K562 (cell line): ENCODE measurements around the gene PGLYRP4. TPM values are rescaled to one million over a fixed set of nuclear protein-coding genes. Genes with fewer than 3 reads are reported as not detected.

Experiments
- ATAC-seq: fragments of 200-7000 bp; cut with Tn5 transposase; 3 replicates; pipeline ENCODE4 v1.9.1; 2020; ENCODE audit warnings: moderate library complexity
- BruUV-seq: library from RNA; stranded (reverse); fragments of 400-500 nt; replicated peaks from 2 replicates; lab custom pipeline; 2021; lab: Mats Ljungman, UMichigan
- CTCF ChIA-PET: fragments of 300-600 bp; formaldehyde crosslinking; extraction: SDS; loops from one replicate; lab custom pipeline; 2021; ENCODE audit warnings: low intra/inter-chr PET ratio; lab: Yijun Ruan, JAX
- POLR2A ChIA-PET: fragments of 300-600, 350-650 bp; sonication (Branson Sonifier 250); formaldehyde crosslinking; extraction: SDS; loops from one replicate; lab custom pipeline; 2021; ENCODE audit warnings: antibody characterized with exemption, inconsistent platforms; lab: Yijun Ruan, JAX
- DNase-seq, 4 experiments: peaks; one replicate each; pipeline versions ENCODE4 v3.0.0 to v3.0.0-alpha.2; 2011 to 2018; ENCODE audit warnings: low spot score in 3 of 4, mixed read lengths in 3 of 4; ENCODE audit errors: extremely low read depth in 1 of 4
- FAIRE-seq: peaks from 2 replicates; lab custom pipeline; 2011; peaks lifted over from hg19 to GRCh38; lab: Jason Lieb, UNC
- H2AFZ ChIP-seq: 2 replicates; pipeline ENCODE4 v1.6.0; 2011; ENCODE audit warnings: low read depth, low read length, control low read depth, inconsistent platforms
- H3K27ac ChIP-seq: fragments of 200-600 bp; 3 replicates; pipeline ENCODE4 v1.8.0; 2011; ENCODE audit warnings: low read depth, mild to moderate bottlenecking, control low read depth, inconsistent platforms, low read length, moderate library complexity, mixed read lengths; ENCODE audit errors: extremely low read depth
- H3K27me3 ChIP-seq, 2 experiments: fragments of 300-600 bp in 1 of 2; 2 replicates in 1 of 2; 3 replicates in 1 of 2; pipeline versions ENCODE4 v1.6.0 to v1.8.0; 2011; ENCODE audit warnings: inconsistent platforms in 2 of 2, low read length in 2 of 2, mild to moderate bottlenecking in 1 of 2, mixed read lengths in 1 of 2, moderate library complexity in 1 of 2; ENCODE audit not compliant: control insufficient read depth in 2 of 2, insufficient read depth in 2 of 2
- H3K36me3 ChIP-seq: fragments of 300-600 bp; 3 replicates; pipeline ENCODE4 v1.8.0; 2011; ENCODE audit warnings: mild to moderate bottlenecking, low read length, inconsistent platforms; ENCODE audit not compliant: control insufficient read depth, insufficient read depth
- H3K4me1 ChIP-seq, 2 experiments: fragments of 200-600 bp in 1 of 2; replicated peaks in 1 of 2; 2 replicates in 1 of 2; 3 replicates in 1 of 2; pipeline versions ENCODE4 v1.5.1 to v1.8.0; 2011; ENCODE audit warnings: inconsistent platforms in 2 of 2, low read length in 2 of 2, mild to moderate bottlenecking in 1 of 2, mixed read lengths in 1 of 2, moderate library complexity in 1 of 2; ENCODE audit not compliant: control insufficient read depth in 2 of 2, insufficient read depth in 2 of 2
- H3K4me2 ChIP-seq: 2 replicates; pipeline ENCODE4 v1.6.1; 2011; ENCODE audit warnings: low read length, control low read depth, inconsistent platforms, mixed read lengths; ENCODE audit not compliant: insufficient read depth
- H3K4me3 ChIP-seq: fragments of 200-600 bp; sonication (generic), shearing (Covaris generic); 2 replicates; pipeline ENCODE4 v1.5.1; 2016; ENCODE audit warnings: control low read depth, inconsistent platforms
- H3K79me2 ChIP-seq: fragments of 200-600 bp; 3 replicates; pipeline ENCODE4 v1.8.0; 2011; ENCODE audit warnings: low read length, inconsistent platforms; ENCODE audit not compliant: control insufficient read depth, insufficient read depth
- H3K9ac ChIP-seq, 2 experiments: 2 replicates each; pipeline versions ENCODE4 v1.6.0 to v1.6.1; 2011; ENCODE audit warnings: low read depth in 2 of 2, low read length in 2 of 2, control low read depth in 1 of 2, inconsistent platforms in 1 of 2, mild to moderate bottlenecking in 1 of 2, mixed read lengths in 1 of 2; ENCODE audit not compliant: insufficient read depth in 1 of 2
- H3K9me1 ChIP-seq: one replicate; pipeline ENCODE4 v1.6.0; 2011; ENCODE audit warnings: inconsistent platforms, mild to moderate bottlenecking, low read length, moderate library complexity; ENCODE audit not compliant: control insufficient read depth, insufficient read depth
- H3K9me3 ChIP-seq: replicated peaks from 2 replicates; pipeline ENCODE4 v1.5.1; 2011; ENCODE audit warnings: low read depth, low read length, inconsistent platforms; ENCODE audit not compliant: control insufficient read depth, insufficient read depth
- H4K20me1 ChIP-seq: replicated peaks from 2 replicates; pipeline ENCODE4 v1.6.1; 2011; ENCODE audit warnings: low read length, inconsistent platforms, mixed read lengths; ENCODE audit not compliant: control insufficient read depth, insufficient read depth
- CSDE1 ChIP-seq, 2 experiments: fragments of 450-650 bp; IDR thresholded peaks; 2 replicates each; pipeline ENCODE4 v1.6.1; 2016; ENCODE audit warnings: mild to moderate bottlenecking in 1 of 2
- DEAF1 ChIP-seq: fragments of 450-650 bp; formaldehyde crosslinking; IDR thresholded peaks from 2 replicates; pipeline ENCODE4 v1.4.0; 2020; ENCODE audit warnings: mild to moderate bottlenecking, moderate library complexity
- E2F8 ChIP-seq: fragments of 450-650 bp; IDR thresholded peaks from 2 replicates; pipeline ENCODE4 v1.7.1; 2018; ENCODE audit warnings: mild to moderate bottlenecking, low read depth; ENCODE audit not compliant: partially characterized antibody
- MTF1 ChIP-seq: fragments of 250-450 bp; sonication (Bioruptor Pico); IDR thresholded peaks from 2 replicates; pipeline ENCODE4 v1.9.0; 2021; ENCODE audit warnings: moderate library complexity, mild to moderate bottlenecking, inconsistent platforms, borderline replicate concordance
- NCOA6 ChIP-seq: fragments of 450-650 bp; IDR thresholded peaks from 2 replicates; pipeline ENCODE4 v1.6.1; 2017; ENCODE audit warnings: mild to moderate bottlenecking
- PRPF4 ChIP-seq: fragments of 200-400 bp; formaldehyde crosslinking; IDR thresholded peaks from one replicate; pipeline ENCODE4 v1.6.1; 2017; ENCODE audit warnings: low read length, low read depth, mild to moderate bottlenecking; ENCODE audit not compliant: insufficient read depth, poor library complexity, severe bottlenecking
- PTRF ChIP-seq: fragments of 450-650 bp; IDR thresholded peaks from 2 replicates; pipeline ENCODE4 v1.6.1; 2016; ENCODE audit warnings: mild to moderate bottlenecking, missing genetic modification characterization, missing compliant biosample characterization
- RAD21 ChIP-seq, 2 experiments: fragments of 250-450 bp in 1 of 2; fragments of 450-650 bp in 1 of 2; sonication (Bioruptor Pico) in 1 of 2; formaldehyde crosslinking in 1 of 2; IDR thresholded peaks in 1 of 2; conservative IDR thresholded peaks in 1 of 2; 2 replicates each; pipeline versions ENCODE4 v1.4.0 to v1.8.0; 2020 to 2022; ENCODE audit warnings: mild to moderate bottlenecking in 2 of 2, moderate library complexity in 1 of 2
- SMC3 ChIP-seq: conservative IDR thresholded peaks from 2 replicates; pipeline ENCODE4 v1.6.1; 2011; ENCODE audit warnings: low read depth, low read length, improper control_type of control experiment; ENCODE audit not compliant: insufficient read depth
- ZFP36 ChIP-seq: fragments of 150-350 bp; IDR thresholded peaks from 2 replicates; pipeline ENCODE4 v1.6.1; 2018; ENCODE audit warnings: low read length, low read depth; ENCODE audit not compliant: partially characterized antibody
- WGBS: fragments of 100-300 bp; shearing (Covaris generic); methylation state at CpG from one replicate; pipeline ENCODE4 v1.1.6; 2016; ENCODE audit warnings: low coverage, mixed read lengths; ENCODE audit not compliant: insufficient coverage; ENCODE audit errors: missing lambda C conversion rate; 5-methylcytosine and 5-hydroxymethylcytosine counted together
- in situ Hi-C: fragments of 300-500 bp; cut with MboI; formaldehyde crosslinking; loops from 4 replicates; pipeline ENCODE4 v1.15.0; 2018; ENCODE audit warnings: inconsistent platforms, mixed read lengths
- intact Hi-C: fragments of 100-400 bp; cut with micrococcal nuclease; formaldehyde crosslinking; loops from 2 replicates; pipeline ENCODE4 v1.14.2; 2022
- polyA plus RNA-seq, 8 experiments: library from polyadenylated mRNA; depleted of rRNA in 4 of 8; stranded (reverse) in 5 of 8; unstranded in 3 of 8; fragments of >200 nt; fragmentation: Nextera tagmentation in 2 of 8; fragmentation: Illumina TruSeq in 1 of 8; extraction: Ambion mirVana in 2 of 8; extraction: Trizol in 1 of 8; gene quantifications; 2 replicates each; pipeline versions ENCODE4 v1.2.1 to v1.2.3, GENCODE V29; 2011 to 2014; ENCODE audit warnings: inconsistent platforms in 1 of 8, missing spikeins in 1 of 8
- total RNA-seq, 7 experiments: library from RNA; depleted of rRNA in 6 of 7; stranded (reverse); fragments of >200 nt in 6 of 7; fragmentation: Illumina TruSeq in 2 of 7; extraction: Trizol in 2 of 7; gene quantifications; 2 replicates each; pipeline versions ENCODE4 v1.2.1 to v1.2.3, GENCODE V29; 2011 to 2021; ENCODE audit warnings: low replicate concordance in 1 of 7
- TF ChIP-seq, protein P1 (sequence below): sonication (generic); formaldehyde crosslinking; IDR thresholded peaks from 2 replicates; pipeline ENCODE4 v1.8.0; 2022; ENCODE audit warnings: mild to moderate bottlenecking, low read depth, missing genetic modification reagents
- TF ChIP-seq, protein P2 (sequence below): fragments of 450-650 bp; IDR thresholded peaks from one replicate; pipeline ENCODE4 v1.6.1; 2018; ENCODE audit warnings: mild to moderate bottlenecking, moderate library complexity; ENCODE audit not compliant: partially characterized antibody

PGLYRP4 gene
- total and polyA plus RNA-seq, 9 of the 15 experiments (the other 6 are each of a cell fraction or from before 2014, with no cell fraction given), result 0.06 to 0.13 (median 0.11) TPM; not detected in 6

- Histone ChIP-seq H3K9me1 (no peaks in the 10 kb centered on the region), H3K27me3 (peaks cover 7 to 39% of the 10 kb centered on the region in 2 experiments; a peak in 4 of 5 replicates), H3K9ac (no peak overlapping the region), H3K4me1 (peaks cover 0 to 3% of the 10 kb centered on the region in 2 experiments; a peak in 1 of 5 replicates), H3K4me3 (no peak overlapping the region), H3K36me3 (no peaks in the 10 kb centered on the region), H2AFZ (no peak overlapping the region), H3K27ac (no peak overlapping the region), H3K4me2 (no peak overlapping the region), H4K20me1 (peaks cover 3% of the 10 kb centered on the region; the same call in 1 of the 2 replicates), H3K79me2 (no peaks in the 10 kb centered on the region), H3K9me3 (no peaks in the 10 kb centered on the region)
- in situ Hi-C loops, result loop anchor here (5.0 to 10.0 kb wide), 2 partner anchors 154 to 401 kb away; no protein-coding TSS in a partner anchor
- POLR2A ChIA-PET, result interaction anchor here (0.6 to 2.0 kb wide), 3 partner anchors 10 to 985 kb away, joined by 3 to 6 read pairs (median 3); no protein-coding TSS in a partner anchor
- 17% methylated on average over 7 of the region's 7 CpGs for WGBS
- FAIRE-seq (peak; percentile 74), ATAC-seq (peak; percentile 78), DNase-seq (peak; percentile 39 to 69 (median 52))
- intact Hi-C loops, result loop anchor here (2.0 to 10.0 kb wide), 3 partner anchors 215 to 631 kb away; partner anchors contain the start of gene RAB13
- BruUV-seq, result no TSS peak
- CTCF ChIA-PET, result interaction anchor here (0.6 to 3.1 kb wide), 5 partner anchors 41 to 1059 kb away, joined by 3 to 48 read pairs (median 3); partner anchors contain the start of gene PGLYRP3
- TF ChIP-seq, protein P1, sequence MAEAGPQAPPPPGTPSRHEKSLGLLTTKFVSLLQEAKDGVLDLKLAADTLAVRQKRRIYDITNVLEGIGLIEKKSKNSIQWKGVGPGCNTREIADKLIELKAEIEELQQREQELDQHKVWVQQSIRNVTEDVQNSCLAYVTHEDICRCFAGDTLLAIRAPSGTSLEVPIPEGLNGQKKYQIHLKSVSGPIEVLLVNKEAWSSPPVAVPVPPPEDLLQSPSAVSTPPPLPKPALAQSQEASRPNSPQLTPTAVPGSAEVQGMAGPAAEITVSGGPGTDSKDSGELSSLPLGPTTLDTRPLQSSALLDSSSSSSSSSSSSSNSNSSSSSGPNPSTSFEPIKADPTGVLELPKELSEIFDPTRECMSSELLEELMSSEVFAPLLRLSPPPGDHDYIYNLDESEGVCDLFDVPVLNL (CRISPR knock-in tag), result no peak
- TF ChIP-seq RAD21 (CRISPR knock-in tag; conservative IDR thresholded peaks at IDR 0.05 in 1 of 2, IDR thresholded peaks at IDR 0.05 in 1 of 2) (peak; percentile 11 to 51; a peak in 2 of 4 replicates), CSDE1 (IDR thresholded peaks at IDR 0.05) (no peak), ZFP36 (no peak), E2F8 (no peak), DEAF1 (CRISPR knock-in tag) (no peak), SMC3 (peak; percentile 42; the same call in 1 of the 2 replicates), PRPF4 (no peak), MTF1 (CRISPR knock-in tag) (no peak), PTRF (tag) (no peak), NCOA6 (no peak)
- TF ChIP-seq, protein P2, sequence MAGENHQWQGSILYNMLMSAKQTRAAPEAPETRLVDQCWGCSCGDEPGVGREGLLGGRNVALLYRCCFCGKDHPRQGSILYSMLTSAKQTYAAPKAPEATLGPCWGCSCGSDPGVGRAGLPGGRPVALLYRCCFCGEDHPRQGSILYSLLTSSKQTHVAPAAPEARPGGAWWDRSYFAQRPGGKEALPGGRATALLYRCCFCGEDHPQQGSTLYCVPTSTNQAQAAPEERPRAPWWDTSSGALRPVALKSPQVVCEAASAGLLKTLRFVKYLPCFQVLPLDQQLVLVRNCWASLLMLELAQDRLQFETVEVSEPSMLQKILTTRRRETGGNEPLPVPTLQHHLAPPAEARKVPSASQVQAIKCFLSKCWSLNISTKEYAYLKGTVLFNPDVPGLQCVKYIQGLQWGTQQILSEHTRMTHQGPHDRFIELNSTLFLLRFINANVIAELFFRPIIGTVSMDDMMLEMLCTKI, result no peak
These were observed 4.7 kb upstream of the PGLYRP4 start for GRCh38 chr1:153353226-153353947.
